Uterus (tissue), 2 donors: ENCODE results near the gene COX4I1.
"Not testable (repeated sequence)": the region's sequence is repeated elsewhere in the genome, so short reads cannot be mapped to it uniquely, and the experiment has no call there.

Experiments used
- CTCF ChIP-seq, 4 experiments: fragments of 200-600 bp in 2 of 4; fragments of 450-650 bp in 2 of 4; sonication (generic) in 2 of 4; IDR thresholded peaks; one replicate each; pipeline ENCODE4 v1.5.1; 2016 to 2019; ENCODE audit warnings: antibody characterized with exemption in 4 of 4, mild to moderate bottlenecking in 2 of 4, moderate library complexity in 1 of 4
- POLR2A ChIP-seq, 2 donors: fragments of 450-650 bp; IDR thresholded peaks; one replicate each; pipeline ENCODE4 v1.6.1; 2016; ENCODE audit warnings: antibody characterized with exemption in 2 of 2, mild to moderate bottlenecking in 1 of 2, moderate library complexity in 1 of 2

GRCh38 chr16:85837654-85838053 is 38.2 kb downstream of the COX4I1 start:
- TF ChIP-seq CTCF, POLR2A (IDR thresholded peaks at IDR 0.05): not testable (repeated sequence)
